ENCODE measurements around the gene MICAL3. TPM values are rescaled to one million over a fixed set of nuclear protein-coding genes. Genes with fewer than 3 reads are reported as not detected.
A peak's percentile ranks its signal among the peaks of the same experiment; 100 is the strongest.

Gene MICAL3
- total RNA-seq, 1 donor from 2014 or later = 103 TPM

- peaks cover 2% of the 10 kb centered on the region for H3K27me3 Mint-ChIP-seq (ENCODE audit: low read depth)
- peaks cover 16% of the 10 kb centered on the region for H3K4me1 Mint-ChIP-seq
- no peak for TF ChIP-seq CTCF (IDR thresholded peaks at IDR 0.05; ENCODE audit: unreplicated experiment)
- H3K9me3 Mint-ChIP-seq = no peaks in the 10 kb centered on the region
- H3K27ac Mint-ChIP-seq = peak overlapping the region; percentile 86
- no peaks in the 10 kb centered on the region for H3K36me3 Mint-ChIP-seq
- DNase-seq (ENCODE audit: low spot score in 2 of 2, unreplicated experiment in 2 of 2) = no peak
- peak overlapping the region; percentile 77 for H3K4me3 Mint-ChIP-seq
Measured at GRCh38 chr22:17772958-17773605, 251.3 kb downstream of the MICAL3 start.

DNA sequence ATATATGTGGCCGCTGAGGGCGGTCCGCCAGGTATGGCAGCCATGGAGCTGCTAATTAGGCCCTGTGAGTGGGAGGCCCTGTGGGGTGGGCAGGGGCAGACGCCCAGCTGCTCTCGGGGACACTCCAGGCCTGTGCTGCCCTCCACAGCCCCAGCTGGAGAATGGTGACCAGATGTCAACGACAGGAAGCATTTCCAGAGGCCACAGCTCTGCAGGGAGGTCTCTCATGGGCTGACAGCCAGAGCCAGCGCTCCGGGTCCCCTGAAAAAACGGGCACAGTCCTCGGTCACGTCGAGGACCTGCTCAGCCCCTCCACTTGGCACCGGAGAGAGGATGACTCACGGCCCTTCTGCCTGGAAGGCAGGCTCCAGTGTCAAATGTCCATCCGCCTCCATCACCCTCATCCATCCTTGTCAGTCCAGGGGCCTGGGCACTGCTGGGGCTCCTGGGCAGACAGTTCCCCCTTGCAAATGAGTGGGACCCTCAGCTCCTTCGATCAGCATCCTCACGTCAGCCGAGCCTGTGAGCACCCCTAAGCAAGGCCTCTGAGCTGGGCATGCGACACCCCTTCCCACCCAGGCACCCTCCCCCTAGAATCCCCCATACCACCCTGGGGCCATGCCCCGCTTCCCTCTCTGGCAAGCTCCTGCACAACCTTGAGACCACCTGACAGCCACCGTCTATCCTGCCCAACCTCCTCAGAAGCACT, 252.0 kb downstream of the MICAL3 start:
- no peak for TF ChIP-seq CTCF (IDR thresholded peaks at IDR 0.05; ENCODE audit: unreplicated experiment)

DNA sequence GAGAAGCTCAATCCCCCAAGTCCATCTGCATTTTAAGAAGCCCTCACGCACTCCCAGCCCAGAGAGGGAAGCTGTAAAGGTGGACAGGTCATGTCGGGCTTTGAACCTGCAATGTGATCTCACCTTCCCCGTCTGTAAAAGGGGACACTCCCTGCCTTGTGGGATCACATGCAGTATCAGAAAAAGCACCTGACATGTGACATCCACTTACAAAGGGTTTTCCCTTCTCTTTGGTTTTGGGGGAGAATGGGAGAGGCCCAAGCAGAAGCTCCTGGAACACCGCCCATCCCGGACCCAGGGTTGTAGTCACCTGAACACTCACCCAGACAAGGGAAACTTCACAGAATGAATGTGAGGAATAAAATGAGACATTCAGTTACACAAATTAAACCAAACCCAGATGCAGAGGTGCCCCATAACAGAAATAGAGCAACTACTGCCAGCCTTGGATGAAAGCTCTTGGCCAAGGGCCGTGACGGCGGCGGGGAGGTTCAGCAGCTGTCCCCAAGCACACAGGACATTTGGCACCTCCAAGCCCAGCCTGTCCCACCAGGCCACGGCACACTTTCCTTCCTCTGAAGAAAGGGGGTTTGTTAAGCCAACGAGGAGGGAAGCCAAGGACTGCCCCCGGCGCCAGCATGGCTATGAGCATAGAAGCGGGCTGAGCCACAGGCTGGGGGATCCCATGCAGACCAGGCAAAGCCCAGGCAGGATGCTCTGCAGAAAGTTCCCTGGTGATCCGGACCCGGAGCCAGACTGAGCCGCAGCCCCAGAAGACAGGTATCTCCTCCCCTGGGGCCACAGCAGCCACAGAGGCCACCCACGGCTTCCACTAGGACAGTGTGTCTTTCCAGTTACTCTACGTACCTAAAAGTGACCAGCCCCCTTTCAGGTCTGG, 253.9 kb downstream of the MICAL3 start:
- H3K27ac Mint-ChIP-seq = no peak overlapping the region

More for the DNA sequence above, 252.0 kb downstream of the MICAL3 start:
- Mint-ChIP-seq H3K4me3 (peak overlapping the region; percentile 77), H3K9me3 (no peaks in the 10 kb centered on the region), H3K4me1 (peaks cover 16% of the 10 kb centered on the region), H3K27ac (peak overlapping the region; percentile 86), H3K27me3 (ENCODE audit: low read depth) (peaks cover 2% of the 10 kb centered on the region), H3K36me3 (no peaks in the 10 kb centered on the region)
- no peak for DNase-seq (ENCODE audit: low spot score in 2 of 2, unreplicated experiment in 2 of 2)

GRCh38 chr22:17769716-17770082, 254.7 kb downstream of the MICAL3 start:
- no peaks in the 10 kb centered on the region for H3K27me3 Mint-ChIP-seq (ENCODE audit: low read depth)
- no peak for TF ChIP-seq CTCF (IDR thresholded peaks at IDR 0.05; ENCODE audit: unreplicated experiment)
- no peaks in the 10 kb centered on the region for H3K36me3 Mint-ChIP-seq
- no peak for DNase-seq (ENCODE audit: low spot score in 2 of 2, unreplicated experiment in 2 of 2)
- H3K4me3 Mint-ChIP-seq = no peak overlapping the region
- no peaks in the 10 kb centered on the region for H3K9me3 Mint-ChIP-seq
- peaks cover 16% of the 10 kb centered on the region for H3K4me1 Mint-ChIP-seq
- H3K27ac Mint-ChIP-seq = no peak overlapping the region

More for the DNA sequence above, 253.9 kb downstream of the MICAL3 start:
- no peak for DNase-seq (ENCODE audit: low spot score in 2 of 2, unreplicated experiment in 2 of 2)
- Mint-ChIP-seq H3K9me3 (no peaks in the 10 kb centered on the region), H3K27me3 (ENCODE audit: low read depth) (no peaks in the 10 kb centered on the region), H3K36me3 (no peaks in the 10 kb centered on the region), H3K4me1 (peaks cover 16% of the 10 kb centered on the region), H3K4me3 (no peak overlapping the region)
- no peak for TF ChIP-seq CTCF (IDR thresholded peaks at IDR 0.05; ENCODE audit: unreplicated experiment)

DNA sequence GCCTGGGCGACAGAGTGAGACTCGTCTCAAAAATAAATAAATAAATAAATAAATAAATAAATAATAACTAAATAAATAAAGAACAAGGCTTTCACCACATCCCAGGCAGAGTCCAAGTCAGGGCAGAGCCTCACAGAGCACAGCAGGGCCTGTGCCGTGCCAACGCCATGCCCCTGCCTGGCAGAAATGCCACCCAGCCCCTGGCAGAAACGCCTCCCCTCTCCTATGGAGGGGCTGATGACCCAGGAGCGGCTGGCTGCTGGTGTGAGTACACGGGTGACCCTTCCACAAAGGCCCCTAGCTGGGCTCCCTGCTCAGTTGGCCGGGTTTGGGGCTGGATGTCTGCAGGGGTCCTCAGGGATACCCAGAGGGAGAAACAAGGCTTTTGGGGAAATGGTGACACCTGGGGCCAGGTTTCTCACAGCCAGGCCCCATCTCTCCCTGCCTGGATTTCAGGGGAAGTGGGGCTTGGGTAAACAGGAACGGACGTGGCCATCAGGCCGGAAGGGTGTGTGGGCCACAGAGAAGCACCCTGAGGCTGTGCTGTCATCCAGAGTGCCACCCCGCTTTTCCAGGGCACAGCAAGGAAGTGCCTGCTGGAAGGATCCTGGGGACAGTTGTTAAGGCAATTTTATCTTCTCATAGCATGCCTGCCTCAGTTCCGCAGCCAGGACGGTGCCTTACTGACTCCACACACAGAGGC, 255.2 kb downstream of the MICAL3 start:
- no peak overlapping the region for H3K4me3 Mint-ChIP-seq
- H3K4me1 Mint-ChIP-seq = peaks cover 18% of the 10 kb centered on the region
- H3K36me3 Mint-ChIP-seq = no peaks in the 10 kb centered on the region
- no peak for TF ChIP-seq CTCF (IDR thresholded peaks at IDR 0.05; ENCODE audit: unreplicated experiment)
- no peak for DNase-seq (ENCODE audit: low spot score in 2 of 2, unreplicated experiment in 2 of 2)
- no peak overlapping the region for H3K27ac Mint-ChIP-seq
- H3K9me3 Mint-ChIP-seq = no peaks in the 10 kb centered on the region
- H3K27me3 Mint-ChIP-seq (ENCODE audit: low read depth) = no peaks in the 10 kb centered on the region

Data from mesothelial cell of epicardium (in vitro differentiated cells).